GM23248 (cell line): ENCODE measurements around the gene STX16.

ENCODE experiments used
- EZH2 ChIP-seq: fragments of 200-600 bp; sonication (generic); IDR thresholded peaks from 2 replicates; pipeline ENCODE4 v1.6.1; 2018; ENCODE audit warnings: antibody characterized with exemption, mild to moderate bottlenecking; ENCODE audit not compliant: insufficient read depth, poor library complexity, severe bottlenecking
- EZH2phosphoT487 ChIP-seq: fragments of 200-600 bp; sonication (generic); IDR thresholded peaks from 2 replicates; pipeline ENCODE4 v1.6.1; 2018; ENCODE audit warnings: antibody characterized with exemption, moderate library complexity, mild to moderate bottlenecking, low read depth; ENCODE audit not compliant: insufficient read depth

DNA sequence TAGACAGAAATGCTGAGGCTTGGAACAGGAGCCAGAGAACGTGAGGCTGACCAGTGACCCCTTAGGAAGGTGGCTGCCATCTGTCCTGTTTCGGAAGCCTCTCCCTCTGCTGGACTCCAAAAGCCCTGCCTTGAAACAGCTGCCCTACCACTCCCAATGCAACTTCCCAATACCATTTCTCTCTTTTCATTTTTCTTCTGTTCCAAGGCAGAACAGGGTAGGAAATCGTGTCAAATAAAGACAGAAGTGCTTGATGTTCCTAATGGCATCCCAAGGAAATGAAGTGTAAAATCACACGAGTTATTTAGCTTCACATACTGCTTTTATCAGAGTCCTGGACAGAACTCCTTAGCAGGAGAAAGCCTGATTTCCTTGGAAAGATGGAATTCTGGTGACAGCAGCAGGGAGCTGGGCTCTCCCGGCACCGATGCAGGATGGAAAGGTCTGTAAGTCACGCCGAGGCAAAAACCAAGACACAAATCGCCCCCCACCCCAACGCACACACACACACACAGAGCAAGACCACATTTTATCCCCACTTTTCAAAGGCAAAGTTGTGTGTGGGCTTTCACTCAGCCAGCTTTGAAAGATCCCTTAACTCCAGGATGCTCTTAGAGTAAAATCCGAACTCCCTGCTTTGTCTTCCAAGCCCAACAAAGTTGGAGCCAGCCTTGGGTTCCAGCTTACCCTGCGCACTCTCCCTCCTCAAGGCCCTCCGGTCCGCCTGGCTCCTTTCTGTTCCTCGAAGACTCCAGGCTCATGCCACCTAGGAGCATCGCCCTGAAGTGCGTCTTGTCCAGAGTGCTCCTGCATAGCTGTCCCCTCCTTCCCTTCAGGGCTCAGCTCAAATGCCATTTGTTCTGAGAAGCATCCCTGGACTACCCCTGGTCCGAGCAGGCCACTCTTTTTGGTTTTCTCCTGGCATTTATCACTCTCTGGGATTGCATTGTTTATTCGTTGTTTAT is 11.6 kb upstream of the STX16 start:
- no peak for TF ChIP-seq EZH2
- no peak for TF ChIP-seq EZH2phosphoT487
